HG03039 (cell line): ENCODE measurements around the gene FLG.
"Not testable (repeated sequence)": the region's sequence is repeated elsewhere in the genome, so short reads cannot be mapped to it uniquely, and the experiment has no call there.

Experiments used
- ATAC-seq: cut with Tn5 transposase; IDR thresholded peaks from one replicate; pipeline ENCODE4 v1.9.1; 2021; ENCODE audit warnings: mild to moderate bottlenecking, moderate library complexity; ENCODE audit not compliant: unreplicated experiment

FLG gene

DNA sequence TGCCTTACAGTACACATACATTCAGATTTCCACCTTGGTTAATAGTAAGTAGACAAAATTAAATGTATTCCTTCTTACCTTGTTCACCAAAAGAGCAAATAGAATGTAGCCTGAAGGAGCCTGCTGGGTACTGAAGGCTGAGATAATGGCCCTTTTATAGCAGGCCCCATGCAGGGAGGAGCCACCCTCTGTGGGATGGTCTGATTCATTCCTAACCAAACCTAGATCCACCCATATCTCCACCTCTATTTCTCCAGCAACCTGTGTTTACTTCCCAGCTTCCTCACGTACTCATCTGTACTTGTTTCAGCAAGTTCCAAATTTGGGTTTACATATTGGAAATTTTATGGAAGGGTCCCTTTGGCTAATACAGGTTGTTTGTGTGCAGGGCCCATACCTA is at the start of gene FLG:
Gene FLG, minus strand, starts transcription at position 129 of the 400 bp plus-strand sequence. CDS start 9,783 bp downstream, outside the sequence.
- ATAC-seq, result no peak

DNA sequence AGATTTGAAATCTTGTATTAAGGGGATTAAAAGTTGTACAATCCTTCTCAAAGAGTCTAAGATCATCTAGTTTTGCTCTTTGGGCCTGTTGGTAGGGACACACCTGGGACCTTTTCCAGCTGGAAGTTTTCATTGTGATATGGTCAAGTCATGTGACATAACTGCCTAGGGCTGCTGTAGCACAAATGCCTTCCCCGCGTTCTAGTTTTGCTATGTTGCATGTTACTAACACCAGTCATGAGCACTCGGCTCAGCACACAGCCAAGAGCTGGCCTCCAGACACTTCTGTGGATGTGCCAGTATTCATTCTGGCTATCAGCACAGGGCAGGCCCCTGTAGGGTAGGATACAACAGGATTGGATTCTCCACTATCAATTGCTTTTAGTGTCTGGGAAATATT is 49.4 kb upstream of the FLG start:
- ATAC-seq, result no peak

DNA sequence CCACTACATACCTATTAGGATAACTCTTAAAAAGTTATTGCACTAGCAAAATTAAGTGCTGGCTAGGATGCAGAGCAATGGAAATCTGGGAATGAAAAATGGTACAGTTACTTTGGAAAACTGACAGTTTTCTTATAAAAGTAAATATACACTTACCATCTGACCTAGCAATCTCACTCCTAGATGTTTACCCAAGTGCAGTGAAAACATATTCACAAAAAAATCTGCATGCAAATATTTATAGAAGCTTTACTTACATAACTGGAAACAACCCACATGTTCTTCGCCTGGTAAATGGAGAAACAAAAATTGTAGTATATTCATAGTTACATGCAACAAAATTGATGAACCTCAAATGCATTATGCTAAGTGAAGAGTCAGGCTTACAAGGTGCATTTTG is 47.6 kb upstream of the FLG start:
- ATAC-seq, result no peak

DNA sequence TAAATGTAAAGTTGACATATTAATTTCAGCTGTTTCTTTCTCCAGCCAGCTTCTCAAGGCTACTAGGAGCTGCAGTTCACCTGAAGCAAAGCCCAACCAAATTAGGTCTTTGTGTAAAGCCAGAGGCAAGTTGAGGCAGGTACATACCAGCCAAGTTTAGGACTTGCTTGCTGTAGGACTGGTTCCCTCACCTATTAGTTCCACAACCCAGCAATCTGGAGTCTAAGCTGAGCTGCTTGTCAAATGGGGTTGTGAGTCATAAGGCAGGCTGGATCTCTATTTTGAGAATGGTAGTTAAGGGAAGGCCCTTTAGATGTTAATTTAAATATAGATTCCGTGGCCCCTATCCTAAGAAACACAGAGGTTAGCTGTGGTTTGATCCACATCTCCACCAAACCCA is 42.4 kb upstream of the FLG start:
- no peak for ATAC-seq

DNA sequence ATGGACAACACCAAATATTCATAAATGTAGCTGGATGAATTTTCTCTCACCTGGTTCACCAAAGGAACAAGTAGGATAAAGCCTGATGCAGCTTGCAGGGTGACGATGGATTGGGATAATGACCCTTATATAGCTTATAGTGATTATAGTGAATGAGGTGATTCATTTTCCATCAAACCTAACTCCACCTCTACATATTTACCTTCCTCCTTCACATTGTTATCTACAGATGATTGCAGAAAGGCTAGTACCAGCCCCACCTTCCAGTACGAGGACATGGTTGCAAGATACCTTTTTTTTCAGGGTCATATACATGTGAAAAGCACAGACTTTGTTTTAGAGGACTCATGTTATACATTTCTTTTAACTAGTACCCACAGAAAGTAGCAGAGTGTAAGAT is 34.9 kb upstream of the FLG start, which contains the start of gene FLG2:
Gene FLG2, minus strand, starts transcription at position 101 of the 400 bp plus-strand sequence. CDS start 1,122 bp downstream, outside the sequence.
- no peak for ATAC-seq

DNA sequence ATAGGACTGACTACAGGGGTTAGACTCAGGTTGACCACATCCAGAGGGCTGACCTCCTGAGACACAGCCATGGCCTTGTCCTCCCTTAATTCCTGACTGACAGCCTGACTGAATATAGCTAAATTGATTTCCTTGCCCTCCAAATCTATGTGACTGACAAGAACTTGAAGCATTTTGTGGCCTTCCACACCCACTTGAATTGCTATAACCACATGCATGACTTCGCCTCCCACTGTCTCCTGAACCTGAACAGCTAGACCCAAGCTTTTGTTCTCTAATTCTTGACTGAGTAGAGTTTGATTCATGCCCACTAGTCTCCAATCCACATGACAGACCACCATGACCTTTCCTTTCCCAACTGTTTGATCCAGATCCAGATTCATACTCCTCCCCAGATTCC is 31.7 kb upstream of the FLG start:
- no peak for ATAC-seq

DNA sequence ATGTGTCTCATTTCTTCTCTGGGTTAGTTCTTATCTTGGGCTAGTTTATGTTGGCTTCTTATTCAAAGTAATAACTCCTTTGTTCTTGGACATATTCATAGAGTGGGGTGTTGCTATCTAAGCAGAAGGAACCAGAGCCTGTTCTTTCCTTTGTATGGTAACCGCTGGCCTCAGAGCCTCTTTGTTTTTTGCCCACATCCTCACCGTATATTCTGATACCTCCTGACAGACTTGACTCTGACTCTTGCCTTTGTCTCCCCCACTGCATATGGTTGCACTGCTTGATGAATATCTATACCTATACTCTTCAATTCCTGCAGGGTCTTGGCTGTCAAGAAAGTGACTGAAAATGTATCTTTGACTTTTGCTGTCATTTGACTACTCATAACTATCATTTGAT is 24.6 kb upstream of the FLG start:
- ATAC-seq, result no peak

DNA sequence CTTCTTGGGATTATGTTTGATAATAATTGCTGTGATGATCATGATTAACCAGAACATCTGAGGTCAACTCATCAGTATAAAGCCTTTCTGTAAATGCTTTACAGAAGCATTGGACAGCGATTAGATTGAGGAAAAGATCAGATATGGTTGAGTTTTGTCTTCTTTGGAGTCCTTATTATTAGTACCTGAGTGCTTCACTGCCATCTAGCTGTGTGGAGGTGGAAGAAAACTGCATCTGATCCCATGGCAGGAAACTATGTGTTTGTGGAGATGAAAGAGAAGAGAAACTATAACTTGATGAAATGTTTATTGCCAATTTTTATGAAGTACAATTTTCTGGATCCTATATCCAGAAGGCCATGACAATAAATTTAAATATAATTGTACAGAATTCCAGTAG is 23.4 kb upstream of the FLG start:
- no peak for ATAC-seq

DNA sequence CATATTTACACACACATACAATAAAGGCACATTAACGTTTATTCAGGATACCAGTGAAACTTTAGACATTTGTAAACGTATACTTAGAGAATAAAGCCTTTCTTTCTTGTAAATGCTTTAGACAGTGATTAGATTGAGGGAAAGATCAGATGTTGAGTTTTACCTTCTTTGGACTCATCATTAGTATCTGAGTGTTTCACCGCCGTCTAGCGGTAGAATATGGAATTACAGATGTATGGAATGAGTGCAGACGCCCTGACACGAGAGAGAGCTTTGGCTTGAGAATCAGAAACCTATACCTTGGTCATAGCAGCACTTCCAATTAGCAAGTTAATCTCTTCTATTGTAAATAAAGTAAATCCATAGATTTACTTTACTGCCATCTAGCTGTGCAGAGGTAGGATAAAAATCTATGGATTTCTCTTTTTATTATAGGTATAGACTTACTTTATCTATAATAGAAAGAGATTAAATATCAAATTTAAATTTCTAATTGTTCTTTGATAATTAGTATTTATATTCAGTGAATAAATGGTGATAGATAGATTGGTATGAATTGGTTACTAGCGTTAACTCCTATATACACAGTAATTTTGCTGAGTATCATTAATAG is 22.2 kb upstream of the FLG start:
- peak; percentile 59 for ATAC-seq

DNA sequence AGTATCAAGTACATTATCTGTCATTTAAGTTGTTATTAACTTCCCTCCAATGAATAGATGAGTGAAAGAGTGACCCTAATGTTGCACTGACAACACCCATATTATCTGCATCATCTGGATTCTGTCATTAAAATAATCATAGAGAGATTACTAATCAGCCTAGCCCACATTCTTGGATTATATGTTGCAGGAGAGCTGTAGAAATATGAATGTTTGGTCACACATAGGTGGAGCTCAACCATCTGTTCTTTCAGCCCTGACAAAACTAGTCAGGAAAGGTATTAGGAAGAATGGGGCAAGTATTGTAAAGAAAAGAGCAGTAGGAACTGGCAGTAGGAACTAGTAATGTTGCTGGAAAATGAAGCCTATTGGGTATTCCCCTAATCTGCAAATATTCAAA is 19.4 kb upstream of the FLG start:
- ATAC-seq, result no peak

DNA sequence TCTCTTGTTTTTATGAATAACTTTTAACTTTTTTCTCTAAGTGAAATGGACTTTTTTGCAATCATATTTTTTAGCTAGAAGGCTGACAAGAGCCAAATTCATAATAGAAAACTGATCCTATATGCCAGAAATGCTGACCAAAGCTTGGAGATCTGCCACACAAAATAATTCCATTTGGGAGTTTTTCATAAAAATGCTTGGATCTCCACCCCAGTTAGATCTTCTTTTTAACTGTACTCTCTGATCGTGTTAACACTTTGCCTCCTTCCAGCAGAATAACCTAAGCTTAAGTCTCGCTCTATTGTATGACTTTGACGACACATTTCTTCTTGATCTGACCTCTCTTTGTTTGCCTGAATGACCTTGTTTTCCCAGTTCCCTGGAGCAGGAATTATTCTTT is 18.0 kb upstream of the FLG start:
- ATAC-seq, result no peak

DNA sequence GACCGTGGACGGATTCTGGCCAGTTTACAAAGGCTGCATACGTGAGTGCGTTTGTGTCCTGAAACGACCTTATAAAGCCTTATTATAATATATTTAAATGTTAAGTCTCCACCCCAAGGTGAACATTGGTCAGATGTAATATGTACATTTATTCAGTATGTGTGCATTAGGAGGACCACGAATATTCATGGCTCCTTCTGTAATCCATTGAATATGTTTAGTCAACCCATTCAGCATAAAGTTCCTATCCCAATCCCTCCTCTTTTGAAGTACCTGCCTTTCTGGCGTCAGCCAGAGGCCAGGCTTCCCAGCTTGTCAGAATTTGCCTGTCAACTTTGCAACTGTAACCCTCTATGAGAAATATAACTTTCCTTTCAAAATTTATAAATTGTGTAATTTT is 10.4 kb upstream of the FLG start:
- ATAC-seq, result no peak

DNA sequence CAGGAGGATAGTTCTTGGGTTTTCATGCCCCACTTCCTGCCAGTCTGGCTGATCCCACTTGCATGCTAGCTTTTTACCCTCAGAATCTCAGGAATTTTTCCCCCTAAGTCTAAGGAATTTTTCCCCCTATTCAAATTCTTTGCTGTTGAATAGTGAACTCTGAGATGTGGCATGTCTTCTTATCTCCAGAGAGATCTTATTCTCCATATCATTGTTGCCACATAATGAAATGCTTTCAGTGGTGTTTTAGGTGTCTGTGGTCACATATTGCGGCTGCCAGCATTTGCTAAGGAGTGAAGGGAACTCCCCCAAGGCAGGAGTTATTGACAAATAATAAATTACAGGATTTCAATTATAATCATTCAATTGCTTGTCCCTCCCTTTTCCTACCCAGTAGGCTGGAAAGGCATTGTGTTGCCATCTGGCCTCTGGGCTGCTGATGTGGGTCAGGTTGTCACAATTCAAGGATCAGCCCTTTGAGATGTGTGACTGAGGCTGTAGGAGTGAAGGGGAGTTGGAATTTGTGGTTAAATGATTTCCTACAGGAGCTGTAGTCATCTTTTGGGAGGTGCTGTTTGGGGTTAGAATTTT is 3.9 kb upstream of the FLG start:
- no peak for ATAC-seq

DNA sequence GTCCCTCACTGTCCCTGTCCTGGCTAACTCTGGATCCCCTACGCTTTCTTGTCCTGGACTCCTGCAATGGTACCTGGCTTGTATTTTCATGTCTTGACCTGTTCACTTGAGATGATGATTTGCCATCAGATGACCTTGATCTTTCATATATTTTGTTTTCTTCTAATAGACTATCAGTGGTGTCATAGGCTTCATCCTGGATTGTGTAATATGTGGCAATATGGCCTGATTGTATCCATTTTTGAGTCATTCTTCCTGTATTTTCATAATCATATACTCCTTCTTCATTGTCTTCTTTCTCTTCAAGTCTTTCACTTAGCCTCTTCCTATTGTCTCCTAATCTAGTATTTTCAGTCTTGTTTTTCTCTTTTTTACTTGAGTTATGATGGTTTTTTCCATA is 11.1 kb downstream of the FLG start:
- no peak for ATAC-seq

DNA sequence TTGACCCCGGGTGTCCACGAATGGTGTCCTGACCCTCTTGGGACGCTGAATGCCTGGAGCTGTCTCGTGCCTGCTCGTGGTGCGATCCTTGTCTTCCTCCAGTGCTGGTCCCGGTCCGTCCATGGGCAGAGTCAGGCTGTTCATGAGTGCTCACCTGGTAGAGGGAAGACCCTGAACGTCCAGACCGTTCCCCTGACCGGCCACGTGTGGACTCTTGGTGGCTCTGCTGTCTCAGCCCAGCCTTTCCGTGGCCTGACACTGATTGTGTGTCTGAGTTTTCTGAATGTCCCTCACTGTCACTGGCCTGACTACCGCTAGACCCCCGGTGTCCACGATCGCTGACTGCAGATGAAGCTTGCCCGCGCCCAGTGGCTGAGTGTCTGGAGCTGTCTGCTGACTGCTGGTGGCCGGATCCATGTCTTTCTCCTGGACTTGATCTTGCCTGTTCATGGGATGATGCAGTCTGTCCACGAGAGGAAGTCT is 11.7 kb downstream of the FLG start:
- ATAC-seq, result no peak

DNA sequence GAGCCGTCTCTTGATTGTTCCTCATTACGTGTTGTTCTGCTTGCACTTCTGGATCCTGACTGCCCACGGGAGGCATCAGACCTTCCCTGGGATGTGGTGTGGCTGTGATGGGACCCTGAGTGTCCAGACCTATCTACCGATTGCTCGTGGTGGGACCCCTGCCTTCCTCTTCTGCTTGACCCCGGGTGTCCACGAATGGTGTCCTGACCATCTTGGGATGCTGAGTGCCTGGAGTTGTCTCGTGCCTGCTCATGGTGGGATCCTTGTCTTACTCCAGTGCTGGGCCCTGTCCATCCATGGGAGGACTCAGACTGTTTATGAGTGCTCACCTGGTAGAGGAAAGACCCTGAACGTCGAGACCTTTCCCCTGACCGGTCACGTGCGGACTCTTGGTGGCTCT is 12.9 kb downstream of the FLG start:
- not testable (repeated sequence) for ATAC-seq

DNA sequence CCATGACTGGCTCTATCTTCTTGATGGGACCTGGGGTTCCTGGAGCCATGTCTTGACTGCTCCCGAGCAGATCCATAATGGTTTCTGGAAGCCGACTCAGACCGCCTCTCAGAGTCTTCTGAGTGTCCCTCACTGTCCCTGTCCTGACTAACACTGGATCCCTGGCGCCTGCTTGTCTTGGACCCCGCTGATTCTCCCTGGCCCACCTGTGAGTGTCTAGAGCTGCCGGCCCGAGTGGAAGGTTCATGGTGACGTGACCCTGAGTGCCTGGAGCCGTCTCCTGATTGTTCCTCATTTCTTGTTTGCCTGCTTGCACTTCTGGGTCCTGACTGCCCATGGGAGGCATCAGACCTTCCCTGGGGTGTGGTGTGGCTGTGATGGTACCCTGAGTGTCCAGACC is 15.1 kb downstream of the FLG start:
- no peak for ATAC-seq

DNA sequence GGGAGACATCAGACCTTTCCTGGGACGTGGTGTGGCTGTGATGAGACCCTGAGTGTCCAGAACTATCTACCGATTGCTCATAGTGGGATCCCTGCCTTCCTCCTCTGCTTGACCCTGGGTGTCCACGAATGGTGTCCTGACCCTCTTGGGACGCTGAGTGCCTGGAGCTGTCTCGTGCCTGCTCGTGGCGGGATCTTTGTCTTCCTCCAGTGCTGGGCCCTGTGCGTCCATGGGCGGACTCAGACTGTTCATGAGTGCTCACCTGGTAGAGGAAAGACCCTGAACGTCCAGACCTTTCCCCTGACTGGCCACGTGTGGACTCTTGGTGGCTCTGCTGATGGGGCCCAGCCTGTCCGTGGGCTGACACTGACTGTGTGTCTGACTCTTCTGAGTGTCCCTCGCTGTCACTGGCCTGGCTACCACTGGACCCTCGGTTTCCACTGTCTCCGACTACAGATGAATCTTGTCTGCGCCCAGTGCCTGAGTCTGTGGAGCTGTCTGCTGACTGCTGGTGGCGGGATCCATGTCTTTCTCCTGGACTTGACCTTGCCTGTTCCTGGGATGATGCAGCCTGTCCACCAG is 15.6 kb downstream of the FLG start:
- ATAC-seq, result not testable (repeated sequence)

DNA sequence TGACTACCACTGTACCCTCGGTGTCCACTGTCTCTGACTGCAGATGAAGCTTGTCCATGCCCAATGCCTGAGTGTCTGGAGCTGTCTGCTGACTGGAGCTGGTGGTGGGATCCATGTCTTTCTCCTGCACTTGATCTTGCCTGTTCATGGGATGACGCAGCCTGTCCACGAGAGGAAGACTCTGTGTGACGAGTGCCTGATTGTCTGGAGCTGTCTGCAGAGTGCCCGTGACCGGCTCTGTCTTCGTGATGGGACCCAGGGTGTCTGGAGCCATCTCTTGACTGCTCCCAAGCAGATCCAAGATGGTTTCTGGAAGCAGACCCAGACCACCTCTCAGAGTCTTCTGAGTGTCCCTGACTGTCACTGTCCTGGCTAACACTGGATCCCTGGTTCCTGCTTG is 16.3 kb downstream of the FLG start:
- ATAC-seq, result not testable (repeated sequence)

DNA sequence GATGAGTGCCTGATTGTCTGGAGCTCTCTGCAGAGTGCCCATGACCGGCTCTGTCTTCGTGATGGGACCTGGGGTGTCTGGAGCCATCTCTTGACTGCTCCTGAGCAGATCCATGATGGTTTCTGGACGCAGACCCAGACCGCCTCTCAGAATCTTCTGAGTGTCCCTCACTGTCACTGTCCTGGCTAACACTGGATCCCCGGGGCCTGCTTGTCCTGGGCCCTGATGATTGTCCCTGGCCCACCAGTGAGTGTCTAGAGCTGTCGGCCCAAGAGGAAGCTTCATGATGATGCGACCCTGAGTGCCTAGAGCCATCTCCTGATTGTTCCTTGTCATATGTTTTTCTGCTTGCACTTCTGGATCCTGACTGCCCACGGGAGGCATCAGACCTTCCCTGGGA is 17.1 kb downstream of the FLG start:
- not testable (repeated sequence) for ATAC-seq

DNA sequence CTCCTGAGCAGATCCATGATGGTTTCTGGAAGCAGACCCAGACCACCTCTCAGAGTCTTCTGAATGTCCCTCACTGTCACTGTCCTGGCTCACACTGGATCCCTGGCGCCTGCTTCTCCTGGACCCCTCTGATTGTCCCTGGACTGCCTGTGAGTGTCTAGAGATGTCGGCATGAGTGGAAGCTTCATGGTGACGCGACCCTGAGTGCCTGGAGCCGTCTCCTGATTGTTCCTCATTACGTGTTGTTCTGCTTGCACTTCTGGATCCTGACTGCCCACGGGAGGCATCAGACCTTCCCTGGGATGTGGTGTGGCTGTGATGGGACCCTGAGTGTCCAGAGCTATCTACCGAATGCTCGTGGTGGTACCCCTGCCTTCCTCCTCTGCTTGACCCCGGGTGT is 18.9 kb downstream of the FLG start:
- not testable (repeated sequence) for ATAC-seq

DNA sequence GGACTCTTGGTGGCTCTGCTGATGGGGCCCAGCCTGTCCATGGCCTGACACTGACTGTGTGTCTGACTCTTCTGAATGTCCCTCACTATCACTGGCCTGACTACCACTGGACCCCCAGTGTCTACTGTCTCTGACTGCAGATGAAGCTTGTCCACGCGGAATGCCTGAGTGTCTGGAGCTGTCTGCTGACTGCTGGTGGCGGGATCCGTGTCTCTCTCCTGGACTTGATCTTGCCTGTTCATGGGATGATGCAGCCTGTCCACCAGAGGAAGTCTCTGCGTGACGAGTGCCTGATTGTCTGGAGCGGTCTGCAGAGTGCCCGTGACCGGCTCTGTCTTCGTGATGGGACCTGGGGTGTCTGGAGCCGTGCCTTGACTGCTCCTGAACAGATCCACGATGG is 20.3 kb downstream of the FLG start:
- not testable (repeated sequence) for ATAC-seq
